ENCODE measurements around the gene YWHAQ. TPM values are rescaled to one million over a fixed set of nuclear protein-coding genes. Genes with fewer than 3 reads are reported as not detected.
"Not testable (repeated sequence)": the region's sequence is repeated elsewhere in the genome, so short reads cannot be mapped to it uniquely, and the experiment has no call there.

Gene YWHAQ
- total and polyA plus RNA-seq, 2 of the 4 experiments (the other 2 are of a cell fraction): 196 to 255 TPM

DNA sequence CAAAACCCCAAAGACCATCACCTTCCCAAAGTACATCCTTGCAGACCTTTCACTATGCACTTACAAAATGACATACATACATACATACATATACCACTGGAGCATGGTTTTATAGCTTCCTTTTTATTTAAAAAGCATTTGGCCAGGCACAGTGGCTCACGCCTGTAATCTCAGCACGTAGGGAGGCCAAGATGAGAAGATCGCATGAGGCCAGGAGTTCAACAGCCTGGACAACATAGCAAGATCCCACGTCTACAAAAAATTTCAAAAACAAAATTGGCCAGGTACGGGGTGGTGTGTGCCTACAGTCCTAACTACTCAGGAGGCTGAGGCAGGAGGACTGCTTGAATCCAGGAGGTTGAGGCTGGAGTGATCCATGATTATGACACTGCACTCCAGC lies 45.3 kb downstream of the YWHAQ start:
- BruUV-seq (replicated peaks): no TSS peak
- Histone ChIP-seq H2BK120ac (ENCODE audit: low read depth, low read length) (no peak overlapping the region), H3K27me3 (ENCODE audit: control insufficient read depth, insufficient read depth, low read length) (no peaks in the 10 kb centered on the region), H3K9ac (ENCODE audit: low read depth, low read length) (no peak overlapping the region), H4K20me1 (ENCODE audit: insufficient read depth, low read length) (peaks cover 30% of the 10 kb centered on the region), H4K5ac (ENCODE audit: low read depth, low read length) (no peak overlapping the region), H3K14ac (replicated peaks; ENCODE audit: low read depth, low read length) (no peak overlapping the region), H2BK15ac (ENCODE audit: low read depth, low read length) (no peak overlapping the region), H2BK20ac (ENCODE audit: low read depth, low read length) (no peak overlapping the region), H4K91ac (ENCODE audit: insufficient read depth, low read depth, low read length) (no peak overlapping the region), H3K23ac (ENCODE audit: low read depth, low read length) (no peak overlapping the region), H2AK9ac (replicated peaks; ENCODE audit: low read depth, low read length, poor library complexity) (no peak overlapping the region), H2BK5ac (ENCODE audit: low read depth, low read length, poor library complexity, severe bottlenecking) (no peak overlapping the region), H3K4me2 (ENCODE audit: low read depth, low read length) (no peak overlapping the region), H2AFZ (replicated peaks; ENCODE audit: low read length, poor library complexity) (no peak overlapping the region), H3K27ac (ENCODE audit: insufficient read depth, low read length) (no peak overlapping the region), H3K79me1 (ENCODE audit: low read depth in 1 of 2, low read length in 2 of 2) (peaks cover 23 to 39% of the 10 kb centered on the region in 2 experiments), H3K4ac (ENCODE audit: low read depth, low read length) (no peak overlapping the region), H3K9me3 (ENCODE audit: control insufficient read depth, insufficient read depth, low read length) (no peaks in the 10 kb centered on the region), H3K18ac (ENCODE audit: low read depth, low read length) (0 out of 2 replicates have a peak overlapping the region, but pooled peaks have one; percentile 18), H2AK5ac (ENCODE audit: low read depth, low read length) (no peak overlapping the region), H3K9me1 (ENCODE audit: insufficient read depth, low read length) (peaks cover 7% of the 10 kb centered on the region), H4K8ac (ENCODE audit: low read depth in 2 of 2, low read length in 2 of 2) (no peak overlapping the region), H3K36me3 (ENCODE audit: control insufficient read depth, insufficient read depth, low read length) (peaks cover 30% of the 10 kb centered on the region), H3K56ac (ENCODE audit: extremely low read depth, insufficient read depth, low read length) (no peak overlapping the region), H3K4me1 (ENCODE audit: control insufficient read depth, insufficient read depth, low read length) (peaks cover 4% of the 10 kb centered on the region), H3K4me3 (ENCODE audit: insufficient read depth, low read depth, low read length) (no peak overlapping the region)
- ATAC-seq (ENCODE audit: low read depth) (no peak; the same call in none of the 2 replicates), DNase-seq (no peak)
- 100% methylated on average over 2 of the region's 5 CpGs; no CpG with 5 or more reads in 1 of the 2 experiments for WGBS, 2 experiments (ENCODE audit: extremely low coverage in 2 of 2, insufficient read length in 1 of 2)
- TF ChIP-seq POLR2A (IDR thresholded peaks at IDR 0.05; ENCODE audit: low read depth, low read length): no peak
- no peak for TF ChIP-seq FOS (IDR thresholded peaks at IDR 0.05; ENCODE audit: low read depth, low read length)
- no peak for TF ChIP-seq NFE2L2 (IDR thresholded peaks at IDR 0.05; ENCODE audit: low read depth, low read length)
- TF ChIP-seq, protein P1, sequence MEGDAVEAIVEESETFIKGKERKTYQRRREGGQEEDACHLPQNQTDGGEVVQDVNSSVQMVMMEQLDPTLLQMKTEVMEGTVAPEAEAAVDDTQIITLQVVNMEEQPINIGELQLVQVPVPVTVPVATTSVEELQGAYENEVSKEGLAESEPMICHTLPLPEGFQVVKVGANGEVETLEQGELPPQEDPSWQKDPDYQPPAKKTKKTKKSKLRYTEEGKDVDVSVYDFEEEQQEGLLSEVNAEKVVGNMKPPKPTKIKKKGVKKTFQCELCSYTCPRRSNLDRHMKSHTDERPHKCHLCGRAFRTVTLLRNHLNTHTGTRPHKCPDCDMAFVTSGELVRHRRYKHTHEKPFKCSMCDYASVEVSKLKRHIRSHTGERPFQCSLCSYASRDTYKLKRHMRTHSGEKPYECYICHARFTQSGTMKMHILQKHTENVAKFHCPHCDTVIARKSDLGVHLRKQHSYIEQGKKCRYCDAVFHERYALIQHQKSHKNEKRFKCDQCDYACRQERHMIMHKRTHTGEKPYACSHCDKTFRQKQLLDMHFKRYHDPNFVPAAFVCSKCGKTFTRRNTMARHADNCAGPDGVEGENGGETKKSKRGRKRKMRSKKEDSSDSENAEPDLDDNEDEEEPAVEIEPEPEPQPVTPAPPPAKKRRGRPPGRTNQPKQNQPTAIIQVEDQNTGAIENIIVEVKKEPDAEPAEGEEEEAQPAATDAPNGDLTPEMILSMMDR (conservative IDR thresholded peaks at IDR 0.05; ENCODE audit: low read depth, low read length): no peak
- no peak for TF ChIP-seq CEBPB (IDR thresholded peaks at IDR 0.05; ENCODE audit: low read depth, low read length)
- dilution Hi-C loops (cut with HindIII; ENCODE audit: low sequenced_read_pairs, unreplicated experiment): no loop called here
- CTCF ChIA-PET: no interaction called here
- in situ Hi-C loops (cut with MboI; ENCODE audit: low sequenced_read_pairs): no loop called here
- intact Hi-C loops (cut with micrococcal nuclease): no loop called here
- POLR2A ChIA-PET (ENCODE audit: unreplicated experiment): no interaction called here

DNA sequence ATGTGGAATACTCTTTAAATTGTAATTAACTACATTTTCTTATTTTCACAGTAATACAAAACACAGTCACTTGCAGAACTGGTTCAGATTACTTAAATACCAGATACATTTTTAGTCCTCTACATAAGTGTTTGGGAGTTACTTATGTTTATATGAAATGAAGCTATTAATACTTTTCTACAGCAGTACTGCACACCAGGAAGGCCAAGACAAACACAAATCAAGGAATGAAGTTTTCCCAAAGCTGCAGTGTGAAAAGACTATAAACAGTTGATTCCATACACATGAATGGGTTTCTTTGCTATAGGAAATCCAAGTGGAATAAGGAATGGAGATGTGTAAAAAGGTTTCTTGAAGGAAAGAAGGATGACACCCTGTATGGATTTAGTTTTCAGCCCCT lies 45.9 kb downstream of the YWHAQ start:
- intact Hi-C loops (cut with micrococcal nuclease): not testable (repeated sequence)

More for the DNA sequence above, 45.9 kb downstream of the YWHAQ start:
- H3K27me3 ChIP-seq (ENCODE audit: control insufficient read depth, insufficient read depth, low read length); H2BK20ac ChIP-seq (ENCODE audit: low read depth, low read length); H2BK5ac ChIP-seq (ENCODE audit: low read depth, low read length, poor library complexity, severe bottlenecking); H4K8ac ChIP-seq (ENCODE audit: low read depth in 2 of 2, low read length in 2 of 2); H3K4me1 ChIP-seq (ENCODE audit: control insufficient read depth, insufficient read depth, low read length); H2AK5ac ChIP-seq (ENCODE audit: low read depth, low read length); H3K4ac ChIP-seq (ENCODE audit: low read depth, low read length); H3K56ac ChIP-seq (ENCODE audit: extremely low read depth, insufficient read depth, low read length); H2AFZ ChIP-seq (replicated peaks; ENCODE audit: low read length, poor library complexity); H3K18ac ChIP-seq (ENCODE audit: low read depth, low read length); CTCF ChIA-PET; H3K9me3 ChIP-seq (ENCODE audit: control insufficient read depth, insufficient read depth, low read length); H4K5ac ChIP-seq (ENCODE audit: low read depth, low read length); H2BK120ac ChIP-seq (ENCODE audit: low read depth, low read length); H3K9me1 ChIP-seq (ENCODE audit: insufficient read depth, low read length); H3K14ac ChIP-seq (replicated peaks; ENCODE audit: low read depth, low read length); H3K9ac ChIP-seq (ENCODE audit: low read depth, low read length); H3K23ac ChIP-seq (ENCODE audit: low read depth, low read length); H3K4me3 ChIP-seq (ENCODE audit: insufficient read depth, low read depth, low read length); in situ Hi-C loops (cut with MboI; ENCODE audit: low sequenced_read_pairs); H2BK15ac ChIP-seq (ENCODE audit: low read depth, low read length); dilution Hi-C loops (cut with HindIII; ENCODE audit: low sequenced_read_pairs, unreplicated experiment); H2AK9ac ChIP-seq (replicated peaks; ENCODE audit: low read depth, low read length, poor library complexity); POLR2A ChIA-PET (ENCODE audit: unreplicated experiment); H3K27ac ChIP-seq (ENCODE audit: insufficient read depth, low read length); H4K91ac ChIP-seq (ENCODE audit: insufficient read depth, low read depth, low read length): not testable (repeated sequence)
- Histone ChIP-seq H4K20me1 (ENCODE audit: insufficient read depth, low read length) (peaks cover 24% of the 10 kb centered on the region), H3K79me1 (ENCODE audit: low read depth in 1 of 2, low read length in 2 of 2) (peaks cover 23 to 37% of the 10 kb centered on the region in 2 experiments), H3K36me3 (ENCODE audit: control insufficient read depth, insufficient read depth, low read length) (peaks cover 28% of the 10 kb centered on the region), H3K4me2 (ENCODE audit: low read depth, low read length) (0 out of 2 replicates have a peak overlapping the region, but pooled peaks have one; percentile 45)
- BruUV-seq (replicated peaks): TSS peak; percentile 97
- peak; percentile 62 for DNase-seq
- ATAC-seq (ENCODE audit: low read depth): peak; percentile 82
